ENCODE results near the gene GABRG3.

Gene GABRG3

GRCh38 chr15:27223179-27223578, 252.2 kb downstream of the GABRG3 start:
- no peaks in the 10 kb centered on the region for H4K20me1 ChIP-seq (ENCODE audit: insufficient read depth)
- no peaks in the 10 kb centered on the region for H3K27me3 ChIP-seq (ENCODE audit: insufficient read depth, low read depth)
- H3K9ac ChIP-seq, result no peak overlapping the region
- H3K4me1 ChIP-seq (ENCODE audit: low read depth, poor library complexity, severe bottlenecking), result no peaks in the 10 kb centered on the region
- H2AFZ ChIP-seq (ENCODE audit: low read depth), result no peak overlapping the region
- no peak overlapping the region for H3K27ac ChIP-seq
- no peak overlapping the region for H3K4me2 ChIP-seq
- H3K4me3 ChIP-seq (IDR thresholded peaks at IDR 0.05; ENCODE audit: insufficient read depth, low read depth, low read length), result no peak overlapping the region
- H3K36me3 ChIP-seq (ENCODE audit: insufficient read depth), result no peaks in the 10 kb centered on the region
- no peaks in the 10 kb centered on the region for H3K79me2 ChIP-seq (ENCODE audit: insufficient read depth, low read depth)
- no peak for TF ChIP-seq CTCF (conservative IDR thresholded peaks at IDR 0.05; ENCODE audit: low read depth, low read length)

GRCh38 chr15:27231811-27232210, 260.8 kb downstream of the GABRG3 start:
- Histone ChIP-seq H2AFZ (ENCODE audit: low read depth) (no peak overlapping the region), H3K4me1 (ENCODE audit: low read depth, poor library complexity, severe bottlenecking) (no peaks in the 10 kb centered on the region), H4K20me1 (ENCODE audit: insufficient read depth) (no peaks in the 10 kb centered on the region), H3K4me2 (no peak overlapping the region), H3K4me3 (IDR thresholded peaks at IDR 0.05; ENCODE audit: insufficient read depth, low read depth, low read length) (no peak overlapping the region), H3K9ac (no peak overlapping the region), H3K79me2 (ENCODE audit: insufficient read depth, low read depth) (no peaks in the 10 kb centered on the region), H3K27me3 (ENCODE audit: insufficient read depth, low read depth) (no peaks in the 10 kb centered on the region), H3K36me3 (ENCODE audit: insufficient read depth) (no peaks in the 10 kb centered on the region), H3K27ac (no peak overlapping the region)
- TF ChIP-seq CTCF (conservative IDR thresholded peaks at IDR 0.05; ENCODE audit: low read depth, low read length), result no peak

GRCh38 chr15:27232876-27233275, 261.9 kb downstream of the GABRG3 start:
- Histone ChIP-seq H3K36me3 (ENCODE audit: insufficient read depth) (no peaks in the 10 kb centered on the region), H3K27ac (no peak overlapping the region), H4K20me1 (ENCODE audit: insufficient read depth) (no peaks in the 10 kb centered on the region), H3K4me1 (ENCODE audit: low read depth, poor library complexity, severe bottlenecking) (no peaks in the 10 kb centered on the region), H3K4me3 (IDR thresholded peaks at IDR 0.05; ENCODE audit: insufficient read depth, low read depth, low read length) (no peak overlapping the region), H3K9ac (no peak overlapping the region), H3K79me2 (ENCODE audit: insufficient read depth, low read depth) (no peaks in the 10 kb centered on the region), H2AFZ (ENCODE audit: low read depth) (no peak overlapping the region), H3K4me2 (no peak overlapping the region), H3K27me3 (ENCODE audit: insufficient read depth, low read depth) (no peaks in the 10 kb centered on the region)
- TF ChIP-seq CTCF (conservative IDR thresholded peaks at IDR 0.05; ENCODE audit: low read depth, low read length), result no peak

- H3K79me2 ChIP-seq (ENCODE audit: insufficient read depth, low read depth), result no peaks in the 10 kb centered on the region
- no peaks in the 10 kb centered on the region for H3K36me3 ChIP-seq (ENCODE audit: insufficient read depth)
- H3K4me1 ChIP-seq (ENCODE audit: low read depth, poor library complexity, severe bottlenecking), result no peaks in the 10 kb centered on the region
- no peak overlapping the region for H3K4me2 ChIP-seq
- no peaks in the 10 kb centered on the region for H3K27me3 ChIP-seq (ENCODE audit: insufficient read depth, low read depth)
- no peak overlapping the region for H3K27ac ChIP-seq
- no peak for TF ChIP-seq CTCF (conservative IDR thresholded peaks at IDR 0.05; ENCODE audit: low read depth, low read length)
- no peak overlapping the region for H2AFZ ChIP-seq (ENCODE audit: low read depth)
- no peak overlapping the region for H3K9ac ChIP-seq
- H3K4me3 ChIP-seq (IDR thresholded peaks at IDR 0.05; ENCODE audit: insufficient read depth, low read depth, low read length), result no peak overlapping the region
- no peaks in the 10 kb centered on the region for H4K20me1 ChIP-seq (ENCODE audit: insufficient read depth)
These were observed 263.6 kb downstream of the GABRG3 start for GRCh38 chr15:27234593-27234992.

GRCh38 chr15:27235161-27235560, 264.2 kb downstream of the GABRG3 start:
- Histone ChIP-seq H3K9ac (no peak overlapping the region), H2AFZ (ENCODE audit: low read depth) (no peak overlapping the region), H3K4me1 (ENCODE audit: low read depth, poor library complexity, severe bottlenecking) (no peaks in the 10 kb centered on the region), H3K4me3 (IDR thresholded peaks at IDR 0.05; ENCODE audit: insufficient read depth, low read depth, low read length) (no peak overlapping the region), H3K27me3 (ENCODE audit: insufficient read depth, low read depth) (no peaks in the 10 kb centered on the region), H3K36me3 (ENCODE audit: insufficient read depth) (no peaks in the 10 kb centered on the region), H3K4me2 (no peak overlapping the region), H4K20me1 (ENCODE audit: insufficient read depth) (no peaks in the 10 kb centered on the region), H3K79me2 (ENCODE audit: insufficient read depth, low read depth) (no peaks in the 10 kb centered on the region), H3K27ac (no peak overlapping the region)
- no peak for TF ChIP-seq CTCF (conservative IDR thresholded peaks at IDR 0.05; ENCODE audit: low read depth, low read length)

All from KMS-11 (cell line).